ENCODE data around the gene S100PBP.

- TF ChIP-seq CTCF (IDR thresholded peaks at IDR 0.05) (no peak), POLR2A (IDR thresholded peaks at IDR 0.05) (no peak)
These were observed 45.9 kb downstream of the S100PBP start for GRCh38 chr1:32863218-32863880.
